ENCODE data around the gene TPCN2. TPM values are rescaled to one million over a fixed set of nuclear protein-coding genes. Genes with fewer than 3 reads are reported as not detected.
A peak's percentile ranks its signal among the peaks of the same experiment; 100 is the strongest.

TPCN2 gene
- total and polyA plus RNA-seq, 2 of the 4 experiments (the other 2 are of a cell fraction): 3.4 to 8.0 TPM

DNA sequence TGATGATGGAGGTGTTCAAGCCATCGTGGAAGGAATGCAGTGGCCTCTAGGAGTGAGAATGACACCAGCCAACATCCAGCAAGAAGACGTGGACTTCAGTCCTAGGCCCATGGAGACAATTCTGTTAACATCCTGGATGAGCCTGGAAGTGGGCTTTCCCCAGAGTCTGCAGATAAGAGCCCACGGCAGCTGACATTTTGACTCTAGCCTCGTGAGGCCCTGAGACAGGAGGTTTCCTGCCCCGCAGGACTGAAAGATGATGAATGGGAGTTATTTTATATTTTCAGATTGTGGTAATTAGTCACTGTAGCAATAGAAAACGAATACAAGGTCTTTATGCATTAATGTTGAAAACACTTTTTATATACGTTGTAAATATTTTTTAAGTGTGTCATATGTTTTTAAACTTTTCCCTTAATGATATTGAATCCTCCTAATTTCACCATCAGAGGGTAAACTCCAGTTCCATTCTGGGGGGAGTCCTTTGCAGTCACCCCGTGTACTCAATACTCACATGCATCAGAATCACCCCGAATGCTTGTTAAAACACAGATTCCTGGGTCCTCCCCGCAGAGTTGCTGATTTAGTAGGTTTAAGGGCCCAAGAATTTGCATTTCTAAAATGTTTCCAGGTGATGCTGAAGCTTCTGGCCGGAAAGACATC, 570 bp upstream of the TPCN2 start:
- peaks cover 13% of the 10 kb centered on the region for H3K4me1 ChIP-seq (ENCODE audit: control insufficient read depth, insufficient read depth, low read length)
- peaks cover 14% of the 10 kb centered on the region for H4K20me1 ChIP-seq (ENCODE audit: insufficient read depth, low read length)
- H3K4ac ChIP-seq (ENCODE audit: low read depth, low read length): peak overlapping the region; percentile 69
- intact Hi-C loops (cut with micrococcal nuclease) (no loop called here), dilution Hi-C loops (cut with HindIII; ENCODE audit: low sequenced_read_pairs, unreplicated experiment) (no loop called here), in situ Hi-C loops (cut with MboI; ENCODE audit: low sequenced_read_pairs) (no loop called here)
- H4K5ac ChIP-seq (ENCODE audit: low read depth, low read length): peak overlapping the region; percentile 75
- peaks cover 7% of the 10 kb centered on the region; the same call in 1 of the 2 replicates for H3K9me1 ChIP-seq (ENCODE audit: insufficient read depth, low read length)
- H3K27ac ChIP-seq (ENCODE audit: insufficient read depth, low read length): peak overlapping the region; percentile 26; the same call in 1 of the 2 replicates
- ChIA-PET CTCF (no interaction called here), POLR2A (ENCODE audit: unreplicated experiment) (interaction anchor here (0.5 to 1.3 kb wide), 3 partner anchors 37 to 449 kb away, joined by 4 to 11 read pairs (median 7); no protein-coding TSS in a partner anchor)
- 40% methylated on average over 1 of the region's 11 CpGs; no CpG with 5 or more reads in 1 of the 2 experiments for WGBS, 2 experiments (ENCODE audit: extremely low coverage in 2 of 2, insufficient read length in 1 of 2)
- H4K91ac ChIP-seq (ENCODE audit: insufficient read depth, low read depth, low read length): peak overlapping the region; percentile 84
- H3K4me3 ChIP-seq (ENCODE audit: insufficient read depth, low read depth, low read length): peak overlapping the region; percentile 30; the same call in 1 of the 2 replicates
- H2BK20ac ChIP-seq (ENCODE audit: low read depth, low read length): 0 out of 2 replicates have a peak overlapping the region, but pooled peaks have one; percentile 8
- H2AK5ac ChIP-seq (ENCODE audit: low read depth, low read length): peak overlapping the region; percentile 12; the same call in 1 of the 2 replicates
- H3K56ac ChIP-seq (ENCODE audit: extremely low read depth, insufficient read depth, low read length): peak overlapping the region; percentile 48
- H3K27me3 ChIP-seq (ENCODE audit: control insufficient read depth, insufficient read depth, low read length): no peaks in the 10 kb centered on the region
- peak overlapping the region; percentile 59 to 85 for H4K8ac ChIP-seq (ENCODE audit: low read depth in 2 of 2, low read length in 2 of 2)
- 0 out of 2 replicates have a peak overlapping the region, but pooled peaks have one; percentile 21 for H3K23ac ChIP-seq (ENCODE audit: low read depth, low read length)
- peak overlapping the region; percentile 47; the same call in 1 of the 2 replicates for H3K9ac ChIP-seq (ENCODE audit: low read depth, low read length)
- H3K18ac ChIP-seq (ENCODE audit: low read depth, low read length): 0 out of 2 replicates have a peak overlapping the region, but pooled peaks have one; percentile 11
- H2BK5ac ChIP-seq (ENCODE audit: low read depth, low read length, poor library complexity, severe bottlenecking): peak overlapping the region; percentile 38
- H3K9me3 ChIP-seq (ENCODE audit: control insufficient read depth, insufficient read depth, low read length): no peaks in the 10 kb centered on the region
- no peaks in the 10 kb centered on the region for H3K36me3 ChIP-seq (ENCODE audit: control insufficient read depth, insufficient read depth, low read length)
- peak overlapping the region; percentile 50; the same call in 1 of the 2 replicates for H2BK120ac ChIP-seq (ENCODE audit: low read depth, low read length)
- peak overlapping the region; percentile 74 for H3K4me2 ChIP-seq (ENCODE audit: low read depth, low read length)
- DNase-seq (no peak), ATAC-seq (ENCODE audit: low read depth) (no peak; the same call in 1 of the 2 replicates)
- peak overlapping the region; percentile 77 for H2AK9ac ChIP-seq (replicated peaks; ENCODE audit: low read depth, low read length, poor library complexity)
- no peak overlapping the region; the same call in 2 of the 3 replicates for H2BK15ac ChIP-seq (ENCODE audit: low read depth, low read length)
- BruUV-seq (replicated peaks): no TSS peak
- H3K79me1 ChIP-seq (ENCODE audit: low read depth in 1 of 2, low read length in 2 of 2): peaks cover 9 to 48% of the 10 kb centered on the region in 2 experiments
- peak overlapping the region; percentile 99 for H2AFZ ChIP-seq (replicated peaks; ENCODE audit: low read length, poor library complexity)
- H3K14ac ChIP-seq (replicated peaks; ENCODE audit: low read depth, low read length): peak overlapping the region; percentile 51
- TF ChIP-seq, protein P1, sequence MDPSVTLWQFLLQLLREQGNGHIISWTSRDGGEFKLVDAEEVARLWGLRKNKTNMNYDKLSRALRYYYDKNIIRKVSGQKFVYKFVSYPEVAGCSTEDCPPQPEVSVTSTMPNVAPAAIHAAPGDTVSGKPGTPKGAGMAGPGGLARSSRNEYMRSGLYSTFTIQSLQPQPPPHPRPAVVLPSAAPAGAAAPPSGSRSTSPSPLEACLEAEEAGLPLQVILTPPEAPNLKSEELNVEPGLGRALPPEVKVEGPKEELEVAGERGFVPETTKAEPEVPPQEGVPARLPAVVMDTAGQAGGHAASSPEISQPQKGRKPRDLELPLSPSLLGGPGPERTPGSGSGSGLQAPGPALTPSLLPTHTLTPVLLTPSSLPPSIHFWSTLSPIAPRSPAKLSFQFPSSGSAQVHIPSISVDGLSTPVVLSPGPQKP (IDR thresholded peaks at IDR 0.05; ENCODE audit: borderline replicate concordance, low read depth, low read length): no peak
- TF ChIP-seq BHLHE40 (IDR thresholded peaks at IDR 0.05; ENCODE audit: low read depth, low read length) (no peak), POLR2A (IDR thresholded peaks at IDR 0.05; ENCODE audit: low read depth, low read length) (no peak), RCOR1 (IDR thresholded peaks at IDR 0.05; ENCODE audit: insufficient replicate concordance, low read length) (no peak), CEBPB (IDR thresholded peaks at IDR 0.05; ENCODE audit: low read depth, low read length) (no peak), RAD21 (IDR thresholded peaks at IDR 0.05; ENCODE audit: low read length) (no peak), FOS (IDR thresholded peaks at IDR 0.05; ENCODE audit: low read depth, low read length) (no peak), MAFK (IDR thresholded peaks at IDR 0.05; ENCODE audit: low read depth, low read length) (no peak), CTCF (conservative IDR thresholded peaks at IDR 0.05; ENCODE audit: low read depth, low read length) (no peak), SMC3 (IDR thresholded peaks at IDR 0.05; ENCODE audit: low read depth, low read length) (no peak), MAZ (IDR thresholded peaks at IDR 0.05; ENCODE audit: borderline replicate concordance, low read depth, low read length) (no peak), MXI1 (IDR thresholded peaks at IDR 0.05; ENCODE audit: borderline replicate concordance, low read depth, low read length) (no peak), NFE2L2 (IDR thresholded peaks at IDR 0.05; ENCODE audit: low read depth, low read length) (no peak)
- TF ChIP-seq, protein P2, sequence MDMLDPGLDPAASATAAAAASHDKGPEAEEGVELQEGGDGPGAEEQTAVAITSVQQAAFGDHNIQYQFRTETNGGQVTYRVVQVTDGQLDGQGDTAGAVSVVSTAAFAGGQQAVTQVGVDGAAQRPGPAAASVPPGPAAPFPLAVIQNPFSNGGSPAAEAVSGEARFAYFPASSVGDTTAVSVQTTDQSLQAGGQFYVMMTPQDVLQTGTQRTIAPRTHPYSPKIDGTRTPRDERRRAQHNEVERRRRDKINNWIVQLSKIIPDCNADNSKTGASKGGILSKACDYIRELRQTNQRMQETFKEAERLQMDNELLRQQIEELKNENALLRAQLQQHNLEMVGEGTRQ (IDR thresholded peaks at IDR 0.05; ENCODE audit: low read depth, low read length): no peak

Data from IMR-90 (cell line).